Omental fat pad (tissue), 4 donors: Measurements from ENCODE around the gene RAPH1. TPM values are rescaled to one million over a fixed set of nuclear protein-coding genes. Genes with fewer than 3 reads are reported as not detected.
"Not testable (repeated sequence)": the region's sequence is repeated elsewhere in the genome, so short reads cannot be mapped to it uniquely, and the experiment has no call there.

Experiments
- ATAC-seq: fragments of 150-250 bp; one replicate; pipeline ENCODE4 v1.9.1; 2016; ENCODE audit warnings: mild to moderate bottlenecking, moderate library complexity; ENCODE audit not compliant: low FRiP score
- DNase-seq: peaks from one replicate; pipeline ENCODE4 v3.0.0-alpha.2; 2019; ENCODE audit warnings: low spot score
- CTCF ChIP-seq, 3 donors: fragments of 450-650 bp; IDR thresholded peaks; one replicate each; pipeline ENCODE4 v1.5.1; 2016 to 2017; ENCODE audit warnings: antibody characterized with exemption in 3 of 3, mild to moderate bottlenecking in 3 of 3, moderate library complexity in 2 of 3
- total RNA-seq, 4 donors: library from RNA; depleted of rRNA; stranded (reverse); fragments of >200 nt; gene quantifications; one replicate each; pipeline ENCODE4 v1.1.0, GENCODE V29; 2016

Gene RAPH1
- total RNA-seq, 4 donors from 2014 or later, result 38.1 to 86.1 (median 65.6) TPM

- no peak for DNase-seq
- no peak for ATAC-seq
- no peak for TF ChIP-seq CTCF (IDR thresholded peaks at IDR 0.05)
Measured at GRCh38 chr2:203535784-203536585, 884 bp upstream of the RAPH1 start.

GRCh38 chr2:203534621-203535077 is 452 bp downstream of the RAPH1 start:
- ATAC-seq (no peak), DNase-seq (no peak)
- no peak for TF ChIP-seq CTCF (IDR thresholded peaks at IDR 0.05)

GRCh38 chr2:203533676-203534591 is 1.2 kb downstream of the RAPH1 start:
- ATAC-seq (no peak), DNase-seq (no peak)
- TF ChIP-seq CTCF (IDR thresholded peaks at IDR 0.05), result no peak

GRCh38 chr2:203532957-203533658 is 2.0 kb downstream of the RAPH1 start:
- DNase-seq (no peak), ATAC-seq (no peak)
- no peak for TF ChIP-seq CTCF (IDR thresholded peaks at IDR 0.05)

GRCh38 chr2:203527719-203528118 is 7.4 kb downstream of the RAPH1 start:
- DNase-seq, result no peak
- no peak for TF ChIP-seq CTCF (IDR thresholded peaks at IDR 0.05)
- no peak for ATAC-seq

GRCh38 chr2:203513268-203513667 is 21.8 kb downstream of the RAPH1 start:
- ATAC-seq, DNase-seq: not testable (repeated sequence)

- ATAC-seq (no peak), DNase-seq (no peak)
- TF ChIP-seq CTCF (IDR thresholded peaks at IDR 0.05), result no peak
Measured at GRCh38 chr2:203510941-203511305, 24.2 kb downstream of the RAPH1 start.
